GM21825 (cell line): ENCODE measurements around the gene DNAJC10.

Source experiments
- ATAC-seq: cut with Tn5 transposase; IDR thresholded peaks from one replicate; pipeline ENCODE4 v1.9.1; 2021; ENCODE audit warnings: mild to moderate bottlenecking, moderate library complexity; ENCODE audit not compliant: unreplicated experiment

The DNAJC10 gene

DNA sequence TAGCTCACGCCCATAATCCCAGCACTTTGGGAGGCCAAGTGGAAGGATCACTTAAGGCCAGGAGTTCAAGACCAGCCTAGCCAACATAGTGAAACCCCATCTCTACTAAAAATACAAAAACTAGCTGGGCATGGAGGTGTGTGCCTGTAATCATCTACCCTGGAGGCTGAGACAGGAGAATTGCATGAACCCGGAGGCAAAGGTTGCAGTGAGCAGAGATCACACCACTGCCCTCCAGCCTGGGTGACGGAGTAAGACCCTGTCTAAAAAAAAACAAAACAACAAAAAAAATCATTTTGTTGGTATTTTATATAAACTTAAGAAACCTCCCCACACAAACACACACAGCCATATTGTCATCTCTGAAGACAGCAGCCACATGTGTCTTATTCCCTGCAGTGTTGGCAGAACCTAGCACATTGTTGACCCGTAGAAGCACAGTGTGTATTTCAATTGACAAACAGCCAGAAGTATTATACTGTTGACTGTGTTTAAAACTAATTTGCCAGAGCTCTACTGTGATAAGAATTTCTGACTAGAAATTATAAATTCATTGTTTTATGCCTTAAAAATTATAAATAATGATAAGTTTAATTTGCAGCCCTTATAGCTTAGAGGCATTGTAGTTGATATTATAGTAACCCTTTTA is 68.1 kb downstream of the DNAJC10 start:
- no peak for ATAC-seq

DNA sequence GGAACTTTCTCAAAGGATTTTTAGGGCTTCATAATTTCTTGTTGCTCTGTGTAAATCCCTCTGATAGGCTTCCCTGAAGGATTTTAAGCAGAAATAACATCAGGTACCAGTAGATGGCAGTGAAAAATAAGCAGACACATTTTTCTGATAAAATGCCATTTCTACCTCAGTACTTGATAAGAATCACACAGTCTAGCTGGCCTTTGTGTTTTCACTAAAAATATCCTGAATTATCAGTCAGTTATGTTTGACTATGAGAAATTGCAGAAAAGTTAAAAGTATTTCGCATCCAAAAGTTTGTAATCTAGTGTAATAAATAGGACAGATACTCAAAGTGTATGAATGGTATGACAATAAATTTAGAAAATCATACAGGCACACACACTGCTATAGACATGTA is 68.7 kb downstream of the DNAJC10 start:
- ATAC-seq, result no peak

DNA sequence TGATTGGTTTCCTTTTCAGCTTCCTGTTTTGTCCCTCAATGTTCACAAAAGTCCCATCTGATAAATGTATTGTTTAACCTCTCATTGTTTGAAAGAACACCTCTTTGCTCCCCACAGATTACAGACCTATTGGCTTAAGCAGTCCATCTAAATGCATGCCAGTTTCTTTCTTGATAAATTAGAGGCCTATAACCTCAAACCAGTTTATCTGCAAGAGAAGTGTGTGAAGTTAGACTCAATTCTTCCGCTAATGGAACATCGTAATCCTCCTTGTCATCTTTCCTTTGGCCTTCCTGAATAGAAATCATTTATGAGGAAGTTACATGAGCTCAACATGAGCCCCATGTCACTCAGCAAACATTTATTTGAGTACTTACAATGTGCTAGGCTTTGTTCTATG is 76.4 kb downstream of the DNAJC10 start:
- ATAC-seq, result no peak

DNA sequence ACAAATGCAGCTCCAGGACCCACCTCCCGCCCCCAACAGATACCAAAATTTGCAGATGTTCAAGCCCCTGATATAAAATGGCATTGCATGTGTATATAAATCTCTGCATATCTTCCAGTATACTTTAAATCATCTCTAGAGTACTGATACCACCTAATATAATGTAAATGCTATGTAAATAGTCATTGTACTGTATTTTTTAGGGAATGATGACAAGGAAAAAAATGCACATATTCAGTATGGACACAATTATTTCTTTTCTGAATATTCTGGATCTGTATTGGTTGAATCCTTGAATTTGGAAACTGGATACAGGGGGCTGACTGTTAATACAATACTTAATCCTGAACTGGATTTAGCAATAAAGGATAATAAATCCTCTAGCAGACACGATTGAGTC is 82.7 kb downstream of the DNAJC10 start:
- ATAC-seq, result no peak

DNA sequence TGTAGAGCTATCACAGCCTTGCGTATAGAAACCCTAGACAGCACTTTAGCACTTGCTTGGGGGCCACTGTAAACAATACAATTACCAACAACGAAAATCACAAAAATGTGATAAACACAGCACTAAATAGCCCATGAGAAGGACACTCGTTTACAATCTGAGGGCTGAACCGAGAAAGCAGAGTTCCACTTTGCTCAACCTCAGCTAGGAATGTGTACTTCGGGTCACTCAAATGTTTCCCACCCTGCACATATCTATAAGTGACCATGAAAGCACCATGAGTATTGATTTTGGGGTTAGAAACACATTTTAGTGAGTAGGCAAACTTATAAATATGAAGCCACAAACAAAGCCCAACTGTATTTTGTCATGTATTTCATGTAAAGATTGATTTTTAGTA is 88.1 kb downstream of the DNAJC10 start:
- ATAC-seq, result no peak

DNA sequence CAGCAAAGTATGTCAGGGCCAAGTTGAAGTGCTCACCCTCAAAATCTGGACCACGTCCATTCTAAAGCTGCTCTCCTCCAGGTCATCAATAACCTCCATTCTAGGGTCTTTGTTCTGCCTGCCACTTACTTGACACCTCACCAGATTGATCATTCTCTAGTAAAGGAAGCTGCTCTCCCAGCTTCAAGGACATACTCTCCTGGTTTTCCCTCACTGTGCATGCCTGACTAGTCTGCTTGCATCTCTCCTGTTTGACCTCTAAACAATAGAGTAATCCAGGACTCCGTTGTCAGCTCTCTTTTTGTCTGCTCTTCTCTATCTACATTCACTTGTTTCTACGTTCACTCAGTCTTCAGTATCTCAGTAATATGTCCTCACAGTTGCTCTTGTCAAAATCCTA is 91.3 kb downstream of the DNAJC10 start:
- no peak for ATAC-seq

DNA sequence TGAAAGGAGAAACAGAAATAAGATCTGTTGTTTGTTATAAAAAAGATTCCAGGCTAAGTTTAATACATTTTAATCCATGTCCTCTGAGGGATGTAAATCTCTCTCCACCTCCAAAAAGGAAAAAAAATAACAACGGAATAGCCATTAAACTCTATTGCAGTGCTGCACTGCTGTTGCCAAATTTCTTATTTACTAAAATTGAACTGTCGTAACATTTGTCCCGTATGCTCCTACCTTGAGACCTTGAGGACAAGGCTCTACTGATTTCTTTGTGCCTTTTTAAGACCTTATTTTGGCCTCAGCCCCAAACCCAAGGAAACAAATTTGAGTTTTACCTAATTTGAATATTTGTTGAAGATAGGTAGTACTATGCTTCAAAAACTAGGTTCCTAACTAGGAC is 94.0 kb downstream of the DNAJC10 start:
- no peak for ATAC-seq

DNA sequence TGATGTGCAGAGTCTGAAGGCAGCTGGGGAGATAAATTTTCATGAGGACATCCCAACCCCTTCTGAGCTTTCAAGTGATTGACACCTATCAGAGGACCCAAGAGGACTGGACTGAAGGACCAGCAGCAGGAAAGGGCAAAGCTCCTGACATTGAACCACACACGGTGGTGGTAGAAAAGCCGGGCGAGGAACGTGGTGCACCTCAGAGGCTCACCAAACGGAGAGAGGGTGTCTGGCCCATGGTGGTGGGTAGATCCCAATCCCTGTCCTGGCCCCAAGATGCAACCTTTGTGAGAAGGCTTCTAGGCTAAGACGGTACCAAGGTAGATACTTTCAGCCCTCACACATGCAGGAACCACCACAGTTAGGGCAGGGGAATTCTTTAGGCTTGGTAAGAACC is 98.3 kb downstream of the DNAJC10 start:
- no peak for ATAC-seq

DNA sequence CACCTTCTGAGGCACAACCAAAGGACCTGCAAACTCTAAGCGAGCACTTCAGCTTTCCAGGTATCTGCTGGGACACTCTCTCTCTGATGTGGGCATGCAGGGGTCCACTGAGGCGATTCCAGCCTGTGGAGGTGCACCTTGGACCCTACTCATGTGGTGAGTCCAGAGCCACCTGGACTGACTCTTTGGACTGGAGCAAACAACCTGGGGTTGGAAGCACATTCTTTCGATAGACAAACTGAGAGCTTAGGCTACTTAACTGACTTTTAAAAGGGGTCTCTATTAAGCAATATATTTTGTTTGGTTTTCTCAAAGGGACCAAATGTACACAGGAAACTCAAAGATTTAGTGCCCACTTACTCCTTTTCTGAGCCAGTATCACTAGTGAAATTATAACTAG is 98.7 kb downstream of the DNAJC10 start:
- no peak for ATAC-seq

DNA sequence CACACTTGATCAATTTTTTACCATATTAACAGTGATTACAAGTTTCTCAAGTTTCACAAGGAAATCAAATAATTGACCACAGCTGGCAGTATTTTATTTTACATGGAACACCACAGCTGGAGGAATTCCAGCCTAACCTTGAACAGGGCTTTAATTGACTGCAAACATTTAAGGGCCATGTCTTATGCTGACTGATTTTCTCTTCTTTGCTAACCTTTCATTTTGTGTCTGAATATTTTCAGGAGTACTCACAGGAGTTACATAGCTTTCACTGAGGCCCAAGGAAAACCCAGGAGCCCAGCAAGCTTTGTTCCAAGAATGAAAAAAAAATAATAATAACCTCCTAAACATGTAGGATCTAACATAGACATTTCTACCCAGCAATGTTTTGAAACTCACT is 100.8 kb downstream of the DNAJC10 start:
- ATAC-seq, result no peak

DNA sequence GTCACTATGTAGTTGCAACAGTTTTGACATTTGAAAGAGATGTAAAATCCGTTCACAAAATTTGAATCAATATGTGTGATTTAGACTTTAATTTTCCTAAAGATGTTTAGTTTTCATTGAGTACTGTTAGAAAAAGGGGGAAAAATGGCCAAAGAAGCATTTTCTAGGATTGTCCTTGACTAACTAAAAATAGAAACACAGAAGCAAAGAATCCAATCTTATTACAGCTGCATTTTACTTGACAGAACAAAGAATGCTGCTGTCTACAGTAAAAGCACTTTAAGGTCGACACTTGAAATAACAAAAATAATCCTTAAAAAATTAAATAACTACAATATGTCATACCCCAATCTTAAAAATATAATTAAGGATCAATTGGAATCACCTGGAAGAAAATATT is 101.5 kb downstream of the DNAJC10 start:
- ATAC-seq, result no peak

DNA sequence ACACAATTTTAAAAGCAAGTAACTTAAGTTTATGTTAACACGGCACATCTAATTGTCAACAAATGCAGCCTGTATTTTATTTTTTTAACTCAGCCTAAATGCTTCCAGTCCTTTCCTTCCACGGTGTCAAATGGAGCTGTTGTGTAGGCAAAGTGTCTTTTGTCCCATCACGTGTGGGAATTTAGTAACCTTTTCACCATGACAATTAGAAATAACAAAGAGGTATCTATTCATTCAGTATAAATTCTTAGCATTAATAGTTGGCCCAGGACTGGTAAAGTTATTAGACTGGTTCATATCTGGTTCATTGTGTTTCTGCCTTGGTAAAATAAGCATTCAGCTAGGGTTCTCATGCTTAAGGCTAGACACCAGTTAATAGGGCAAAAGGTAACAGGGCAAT is 102.4 kb downstream of the DNAJC10 start:
- no peak for ATAC-seq

DNA sequence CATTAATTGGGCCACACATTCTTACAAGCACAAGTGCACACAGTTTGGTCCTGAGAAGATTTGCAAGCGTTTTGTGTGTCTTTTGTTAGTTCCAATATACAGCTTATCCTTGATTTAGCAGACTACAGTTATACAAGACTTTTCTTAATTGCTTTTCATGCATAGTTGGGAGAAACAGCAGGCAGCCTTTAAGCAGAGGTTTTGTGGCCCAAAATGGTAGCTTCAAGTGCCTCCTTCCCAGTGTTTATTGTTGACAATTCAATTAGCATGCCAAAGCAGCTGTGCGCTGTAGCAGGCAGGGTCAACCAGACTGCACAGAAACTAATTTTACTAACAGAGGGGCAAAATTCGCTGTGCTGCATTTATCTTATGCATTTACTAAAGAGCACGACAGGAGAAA is 102.9 kb downstream of the DNAJC10 start:
- no peak for ATAC-seq

DNA sequence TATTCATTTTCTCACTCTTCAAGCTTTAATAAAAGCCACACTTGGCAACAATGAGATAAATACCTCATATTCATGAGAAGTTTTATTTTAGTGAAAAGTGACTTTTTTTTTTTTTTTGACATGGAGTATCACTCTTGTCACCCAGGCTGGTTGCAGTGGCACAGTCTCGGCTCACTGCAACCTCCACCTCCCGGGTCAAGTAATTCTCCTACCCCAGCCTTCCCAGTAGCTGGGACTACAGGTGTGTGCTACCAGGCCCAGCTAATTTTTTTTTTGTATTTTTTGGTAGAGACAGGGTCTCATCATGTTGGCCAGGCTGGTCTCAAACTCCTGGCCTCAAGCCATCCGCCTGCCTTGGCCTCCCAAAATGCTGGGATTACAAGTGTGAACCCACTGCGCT is 103.4 kb downstream of the DNAJC10 start:
- ATAC-seq, result no peak

DNA sequence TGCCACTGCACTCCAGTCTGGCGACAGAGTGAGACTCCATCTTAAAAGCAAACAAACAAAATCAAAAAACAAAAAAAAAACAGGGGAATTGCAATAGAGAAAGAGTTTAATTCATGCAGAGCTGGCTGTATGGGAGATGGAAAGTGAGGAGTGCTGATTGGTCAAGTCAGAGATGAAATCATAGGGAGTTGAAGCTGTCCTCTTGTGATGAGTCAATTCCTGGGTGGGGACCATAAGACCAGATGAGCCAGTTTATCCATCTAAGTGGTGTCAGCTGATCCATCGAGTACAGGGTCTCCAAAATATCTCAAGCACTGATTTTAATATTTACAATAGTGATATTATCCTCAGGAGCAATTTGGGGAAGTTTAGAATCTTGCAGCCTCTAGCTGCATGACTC is 105.1 kb downstream of the DNAJC10 start:
- no peak for ATAC-seq

DNA sequence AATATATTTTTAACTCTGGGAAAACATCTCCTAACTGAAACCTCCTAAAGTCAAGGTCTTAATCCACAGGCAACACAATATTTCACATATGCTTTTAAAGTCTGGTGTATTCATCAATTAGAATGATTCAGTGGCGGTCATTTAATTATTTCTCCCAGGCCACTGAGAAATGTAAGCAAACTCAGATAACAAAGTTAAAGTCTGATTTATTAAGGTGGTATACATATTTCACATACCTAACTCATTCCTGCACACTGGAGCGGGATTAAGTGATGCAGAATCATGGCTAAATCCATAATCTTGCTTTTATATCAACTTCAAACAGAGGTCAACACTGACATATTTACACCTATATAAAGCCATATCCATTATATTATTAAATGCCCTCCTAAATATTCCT is 106.7 kb downstream of the DNAJC10 start:
- ATAC-seq, result no peak

DNA sequence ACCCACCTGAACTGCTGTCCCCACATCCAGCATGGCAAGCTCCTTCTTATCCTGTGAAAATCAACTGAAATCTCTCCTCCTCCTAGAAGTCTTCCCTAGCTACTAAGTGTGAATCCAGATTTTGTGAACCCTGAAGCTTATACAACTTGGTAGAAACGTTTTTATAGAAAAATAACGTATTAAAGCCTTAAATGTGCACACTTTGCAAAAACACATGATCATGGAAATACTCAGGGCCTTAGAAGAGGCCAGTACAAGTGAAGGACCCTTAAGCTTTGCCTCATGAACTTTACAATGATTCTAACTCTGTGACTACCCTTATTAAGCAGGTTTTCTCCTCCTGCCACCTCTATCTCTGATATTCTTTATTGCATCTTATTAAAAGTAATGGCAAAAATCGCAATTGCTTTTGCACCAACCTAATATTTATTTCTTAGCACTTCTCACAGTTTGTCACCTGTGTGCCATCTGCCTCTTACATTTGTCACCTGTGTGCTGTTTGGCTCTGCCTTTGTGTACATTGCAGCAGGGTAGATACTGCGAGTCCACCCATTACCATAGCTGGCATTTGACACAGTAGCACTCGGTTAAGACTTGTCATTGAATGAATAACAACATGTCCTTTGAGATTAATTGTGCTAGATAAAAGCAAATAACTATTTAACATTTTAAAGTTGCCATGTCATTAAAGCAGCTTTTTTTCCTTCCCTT is 108.2 kb downstream of the DNAJC10 start:
- ATAC-seq, result no peak

DNA sequence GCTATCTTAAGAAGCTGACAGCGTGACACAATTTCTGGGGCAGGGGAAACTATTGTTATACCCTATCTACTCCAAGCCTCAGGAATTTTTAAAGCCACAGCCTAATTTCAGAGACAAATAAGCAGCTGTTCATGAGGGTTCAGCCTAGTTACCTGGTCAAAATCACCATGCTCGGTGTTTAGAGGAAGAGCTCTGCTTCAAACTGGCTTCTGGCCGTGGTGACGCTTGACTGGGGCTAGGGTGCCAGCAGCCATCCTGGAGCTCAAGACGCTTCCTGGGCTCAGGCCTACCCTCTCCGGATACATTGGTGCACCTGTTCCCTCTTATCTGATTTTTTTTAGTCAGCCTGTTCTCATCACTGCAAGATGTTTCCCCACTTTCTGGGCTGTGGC is 108.7 kb downstream of the DNAJC10 start:
- ATAC-seq, result no peak

DNA sequence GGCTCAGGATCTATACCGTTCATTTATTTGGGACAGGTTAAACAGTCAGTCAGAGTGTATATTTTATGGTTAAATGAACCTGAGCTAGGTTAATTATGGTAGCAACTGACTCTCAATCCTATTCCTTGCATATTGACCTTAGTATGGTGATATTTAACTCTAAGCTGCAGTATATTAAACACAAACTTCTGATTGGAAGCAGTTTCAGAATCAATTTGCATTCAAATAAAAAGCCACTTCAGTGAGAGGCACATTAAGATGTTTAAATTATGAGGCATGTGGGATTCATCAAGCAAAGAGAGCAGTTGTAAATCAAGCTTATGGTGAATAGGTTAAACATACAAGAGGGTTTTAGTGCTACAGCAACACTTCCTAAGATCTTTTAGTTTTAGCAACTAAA is 110.0 kb downstream of the DNAJC10 start:
- no peak for ATAC-seq

DNA sequence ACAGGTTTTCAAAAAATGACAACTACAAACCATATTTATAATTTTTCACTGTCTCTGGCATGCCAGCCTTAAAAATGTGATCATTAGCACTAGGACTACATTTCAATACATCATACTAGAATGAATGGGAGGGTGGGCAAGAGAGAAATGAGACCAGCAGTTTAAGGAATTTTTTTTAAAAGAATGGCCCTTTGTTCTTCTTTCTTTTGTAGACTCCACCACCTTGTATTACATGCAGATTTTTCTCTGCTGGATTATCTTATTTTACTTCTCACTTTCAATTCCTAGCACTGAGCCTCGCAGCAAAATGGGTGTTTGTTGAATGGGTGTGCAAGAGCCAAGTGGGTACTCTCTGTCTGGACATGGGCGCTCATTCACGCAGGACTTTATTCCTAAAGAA is 110.4 kb downstream of the DNAJC10 start:
- no peak for ATAC-seq

DNA sequence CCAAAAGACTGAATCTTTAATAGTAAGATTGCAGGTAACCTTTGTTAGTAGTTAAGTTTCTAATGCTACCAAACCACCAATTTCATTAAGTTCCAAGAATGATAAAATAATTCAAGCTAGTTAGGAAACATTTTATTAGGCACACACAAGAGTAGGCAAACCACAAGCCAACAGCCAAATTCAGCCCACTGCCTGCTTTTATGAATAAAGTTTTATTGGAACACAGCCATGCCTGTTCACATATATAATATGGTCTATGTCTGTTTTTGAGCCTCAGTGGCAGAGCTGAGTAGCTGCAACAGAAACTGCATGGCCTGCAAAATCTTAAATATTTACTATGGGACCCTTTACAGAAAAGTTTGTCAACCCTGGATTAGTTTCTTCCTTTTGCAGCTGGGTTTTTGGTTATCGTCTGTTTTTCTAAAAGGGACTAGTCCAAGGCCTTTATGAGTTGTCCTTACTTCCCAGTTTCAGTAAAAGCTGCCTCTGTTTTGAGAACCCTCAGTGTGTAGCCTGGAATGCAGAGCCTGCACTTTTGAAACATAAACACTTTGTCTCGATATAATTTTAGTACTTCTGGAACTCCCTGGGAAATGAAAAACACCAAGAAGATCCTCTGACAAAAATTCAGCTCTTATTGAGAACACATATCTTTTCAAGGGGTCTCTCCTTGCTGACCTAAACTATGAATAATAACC is 111.3 kb downstream of the DNAJC10 start:
- no peak for ATAC-seq

DNA sequence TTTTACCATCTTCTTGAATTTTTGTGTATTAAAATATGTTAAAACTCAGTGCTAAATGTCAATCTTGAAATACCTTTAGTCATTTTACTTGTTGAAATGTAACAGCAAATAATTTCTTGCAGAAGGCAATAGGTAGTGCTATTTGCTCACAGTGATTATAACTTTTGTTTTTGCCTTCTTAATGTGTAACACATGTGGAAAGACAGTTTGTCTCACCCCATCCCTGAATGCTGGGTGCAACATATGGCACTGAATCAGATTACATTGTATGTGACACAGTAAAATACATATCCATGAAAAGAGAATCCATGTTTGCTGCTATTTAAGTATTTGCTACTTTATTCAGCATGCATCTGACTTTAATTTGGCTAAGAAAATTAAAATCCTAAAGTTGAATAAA is 115.0 kb downstream of the DNAJC10 start:
- ATAC-seq, result no peak
